HepG2 (cell line): ENCODE data around the gene GHSR. TPM values are rescaled to one million over a fixed set of nuclear protein-coding genes. Genes with fewer than 3 reads are reported as not detected.

Experiments used
- ATAC-seq: fragments of 200-7000 bp; cut with Tn5 transposase; 3 replicates; pipeline ENCODE4 v1.9.1; 2020; ENCODE audit warnings: mild to moderate bottlenecking, moderate library complexity
- Bru-seq: library from RNA; stranded (reverse); fragments of 400-500 nt; gene quantifications from one replicate; lab custom pipeline; 2021; lab: Mats Ljungman, UMichigan
- BruChase-seq, 2 experiments: library from RNA; stranded (reverse); fragments of 400-500 nt; gene quantifications; one replicate each; lab custom pipeline; 2021; lab: Mats Ljungman, UMichigan
- BruUV-seq: library from RNA; stranded (reverse); fragments of 400-500 nt; replicated peaks from 2 replicates; lab custom pipeline; 2021; lab: Mats Ljungman, UMichigan
- CTCF ChIA-PET: fragments of 300-600 bp; formaldehyde crosslinking; extraction: SDS; loops from one replicate; lab custom pipeline; 2021; ENCODE audit warnings: low total read pairs, inconsistent platforms, low intra/inter-chr PET ratio; lab: Yijun Ruan, JAX
- POLR2A ChIA-PET: fragments of 350-600 bp; sonication (Branson Sonifier 250); formaldehyde crosslinking; loops from one replicate; lab custom pipeline; 2020; ENCODE audit warnings: antibody characterized with exemption, inconsistent platforms; lab: Yijun Ruan, JAX
- DNase-seq: peaks from one replicate; pipeline ENCODE4 v3.0.0-alpha.2; 2015; ENCODE audit warnings: low spot score
- FAIRE-seq: peaks from 3 replicates; lab custom pipeline; 2011; peaks lifted over from hg19 to GRCh38; lab: Jason Lieb, UNC
- H2AFZ ChIP-seq: one replicate; pipeline ENCODE4 v1.6.1; 2011; ENCODE audit warnings: low read length, inconsistent platforms
- H3K27ac ChIP-seq: fragments of 300-600 bp; 3 replicates; pipeline ENCODE4 v1.8.0; 2011; ENCODE audit warnings: mixed run types, mild to moderate bottlenecking, mixed read lengths, low read length, inconsistent platforms; ENCODE audit not compliant: insufficient read depth; ENCODE audit errors: extremely low read length
- H3K27me3 ChIP-seq, 2 experiments: fragments of 200-600 bp in 1 of 2; 2 replicates in 1 of 2; 3 replicates in 1 of 2; pipeline versions ENCODE4 v1.6.0 to v1.8.0; 2011; ENCODE audit warnings: low read length in 2 of 2, mild to moderate bottlenecking in 2 of 2, moderate library complexity in 2 of 2, inconsistent platforms in 1 of 2; ENCODE audit not compliant: insufficient read depth in 2 of 2, control insufficient read depth in 1 of 2
- H3K36me3 ChIP-seq, 2 experiments: fragments of 200-600 bp in 1 of 2; replicated peaks in 1 of 2; 2 replicates in 1 of 2; 3 replicates in 1 of 2; pipeline versions ENCODE4 v1.5.1 to v1.8.0; 2011; ENCODE audit warnings: low read length in 2 of 2, inconsistent platforms in 1 of 2; ENCODE audit not compliant: insufficient read depth in 2 of 2, control insufficient read depth in 1 of 2
- H3K4me1 ChIP-seq: 2 replicates; pipeline ENCODE4 v1.5.1; 2012; ENCODE audit warnings: low read length, inconsistent platforms; ENCODE audit not compliant: insufficient read depth
- H3K4me2 ChIP-seq: 2 replicates; pipeline ENCODE4 v1.6.0; 2011; ENCODE audit warnings: low read depth, low read length, inconsistent platforms
- H3K4me3 ChIP-seq, 3 experiments: fragments of 200-600 bp in 1 of 3; sonication (generic), shearing (Covaris generic) in 1 of 3; replicated peaks in 1 of 3; 2 replicates each; pipeline ENCODE4 v1.5.1; 2011 to 2016; ENCODE audit warnings: low read length in 3 of 3, inconsistent platforms in 2 of 3, low read depth in 2 of 3, mild to moderate bottlenecking in 2 of 3, control low read depth in 1 of 3, mixed read lengths in 1 of 3; ENCODE audit not compliant: insufficient read depth in 1 of 3
- H3K79me2 ChIP-seq: one replicate; pipeline ENCODE4 v1.6.1; 2011; ENCODE audit warnings: low read length, inconsistent platforms; ENCODE audit not compliant: insufficient read depth
- H3K9ac ChIP-seq: 2 replicates; pipeline ENCODE4 v1.6.0; 2011; ENCODE audit warnings: mild to moderate bottlenecking, low read depth, low read length, inconsistent platforms; ENCODE audit not compliant: insufficient read depth
- H3K9me3 ChIP-seq: 2 replicates; pipeline ENCODE4 v1.5.1; 2012; ENCODE audit warnings: mild to moderate bottlenecking, low read length
- H4K20me1 ChIP-seq: 2 replicates; pipeline ENCODE4 v1.6.0; 2011; ENCODE audit warnings: inconsistent platforms, mild to moderate bottlenecking, low read length, moderate library complexity; ENCODE audit not compliant: insufficient read depth
- SMAD1 ChIP-seq: sonication (generic); formaldehyde crosslinking; IDR thresholded peaks from 2 replicates; pipeline ENCODE4 v1.4.0; 2020; ENCODE audit warnings: missing genetic modification reagents, low read depth, mild to moderate bottlenecking, borderline replicate concordance
- ZNF20 ChIP-seq: sonication (generic); formaldehyde crosslinking; IDR thresholded peaks from 2 replicates; pipeline ENCODE4 v1.4.0; 2020; ENCODE audit warnings: mild to moderate bottlenecking, moderate library complexity, missing genetic modification reagents
- ZNF446 ChIP-seq: sonication (generic); formaldehyde crosslinking; IDR thresholded peaks from 2 replicates; pipeline ENCODE4 v1.5.0; 2020; ENCODE audit warnings: mild to moderate bottlenecking, missing genetic modification reagents
- WGBS: methylation state at CpG from one replicate; pipeline ENCODE4 v1.1.6; 2017; ENCODE audit warnings: low lambda C conversion rate; 5-methylcytosine and 5-hydroxymethylcytosine counted together
- in situ Hi-C: cut with HindIII; loops from 2 replicates; pipeline ENCODE4 v1.10.0; 2017; ENCODE audit warnings: low pct_unique_long_range_greater_than_20kb; ENCODE audit not compliant: extremely low pct_ligation_motif_present
- intact Hi-C: fragments of 100-400 bp; cut with micrococcal nuclease; formaldehyde crosslinking; loops from one replicate; pipeline ENCODE4 v1.10.0; 2022; ENCODE audit not compliant: unreplicated experiment
- long read RNA-seq, 2 experiments: library from RNA in 1 of 2; library from polyadenylated mRNA in 1 of 2; stranded (forward) in 1 of 2; unstranded in 1 of 2; transcript quantifications; one replicate each; pipeline ENCODE4 v2.0.0, GENCODE V29; 2019 to 2022
- polyA minus RNA-seq, 3 experiments: library from RNA; depleted of rRNA, polyadenylated mRNA; stranded (reverse); fragments of >200 nt; gene quantifications; 2 replicates each; pipeline ENCODE4 v1.2.3, GENCODE V29; 2011; ENCODE audit warnings: low replicate concordance in 1 of 3
- polyA plus RNA-seq, 8 experiments: library from polyadenylated mRNA; depleted of rRNA in 3 of 8; stranded (reverse) in 7 of 8; unstranded in 1 of 8; fragments of >200 nt; fragmentation: Illumina TruSeq in 4 of 8; extraction: Trizol in 4 of 8; gene quantifications; 2 replicates each; pipeline versions ENCODE4 v1.2.1 to v1.2.3, GENCODE V29; 2011 to 2016; ENCODE audit warnings: low read depth in 4 of 8, missing spikeins in 1 of 8, mixed read lengths in 1 of 8; ENCODE audit not compliant: insufficient read depth in 1 of 8
- total RNA-seq, 5 experiments: library from RNA; depleted of rRNA; stranded (reverse); fragments of >200 nt; fragmentation: Illumina TruSeq; extraction: Trizol; gene quantifications; 2 replicates each; pipeline ENCODE4 v1.2.3, GENCODE V29; 2016; ENCODE audit warnings: low read depth in 1 of 5
- TF ChIP-seq, protein P1 (sequence below): sonication (generic); formaldehyde crosslinking; conservative IDR thresholded peaks from 2 replicates; pipeline ENCODE4 v1.4.0; 2020; ENCODE audit warnings: missing genetic modification reagents

Gene GHSR
- total RNA-seq (2016; rRNA removed; fragmentation: Illumina TruSeq; extraction: Trizol) (not detected in 2 replicates), polyA plus RNA-seq (2011; rRNA removed) (not detected in 2 replicates), polyA minus RNA-seq (2011; rRNA and poly(A)+ RNA removed; ENCODE audit: low replicate concordance) (not detected in 2 replicates), Bru-seq, nascent RNA (not detected), BruChase-seq, experiment 1, labeled RNA remaining after a 6-hour chase (not detected), BruChase-seq, experiment 2, labeled RNA remaining after a 2-hour chase (not detected)
- not detected in 2 replicates for total RNA-seq (2016; cell fraction: cytosol; rRNA removed; fragmentation: Illumina TruSeq; extraction: Trizol; ENCODE audit: low read depth)
- not detected in 2 replicates for total RNA-seq (2016; cell fraction: insoluble cytoplasmic fraction; rRNA removed; fragmentation: Illumina TruSeq; extraction: Trizol)
- not detected in 2 replicates for total RNA-seq (2016; cell fraction: membrane; rRNA removed; fragmentation: Illumina TruSeq; extraction: Trizol)
- total RNA-seq (2016; cell fraction: nucleus; rRNA removed; fragmentation: Illumina TruSeq; extraction: Trizol) = not detected in 2 replicates
- not detected in 2 replicates for polyA plus RNA-seq (2011; cell fraction: cytosol; rRNA removed)
- not detected in 2 replicates for polyA plus RNA-seq (2011; cell fraction: nucleus; rRNA removed)
- not detected in 2 replicates for polyA plus RNA-seq (2012)
- not detected in 2 replicates for polyA plus RNA-seq (2016; cell fraction: cytosol; fragmentation: Illumina TruSeq; extraction: Trizol; ENCODE audit: low read depth)
- not detected in 2 replicates for polyA plus RNA-seq (2016; cell fraction: insoluble cytoplasmic fraction; fragmentation: Illumina TruSeq; extraction: Trizol; ENCODE audit: low read depth)
- not detected in 2 replicates for polyA plus RNA-seq (2016; cell fraction: membrane; fragmentation: Illumina TruSeq; extraction: Trizol; ENCODE audit: low read depth)
- polyA plus RNA-seq (2016; cell fraction: nucleus; fragmentation: Illumina TruSeq; extraction: Trizol; ENCODE audit: insufficient read depth, low read depth) = not detected in 2 replicates
- polyA minus RNA-seq (2011; cell fraction: cytosol; rRNA and poly(A)+ RNA removed) = not detected in 2 replicates
- polyA minus RNA-seq (2011; cell fraction: nucleus; rRNA and poly(A)+ RNA removed) = not detected in 2 replicates
- long read RNA-seq, experiment 1 = 0 reads
- long read RNA-seq, experiment 2 = 0 reads

- WGBS = 65% methylated on average over 57 of the region's 76 CpGs
- ATAC-seq = no peak; the same call in 2 of the 3 replicates
- CTCF ChIA-PET = no interaction called here
- intact Hi-C loops = no loop called here
- H3K36me3 ChIP-seq = no peaks in the 10 kb centered on the region
- no peak for FAIRE-seq
- no TSS peak for BruUV-seq
- peaks cover 3 to 16% of the 10 kb centered on the region in 2 experiments; a peak in 4 of 5 replicates for H3K27me3 ChIP-seq
- TF ChIP-seq SMAD1 (CRISPR knock-in tag) = no peak
- TF ChIP-seq, protein P1, sequence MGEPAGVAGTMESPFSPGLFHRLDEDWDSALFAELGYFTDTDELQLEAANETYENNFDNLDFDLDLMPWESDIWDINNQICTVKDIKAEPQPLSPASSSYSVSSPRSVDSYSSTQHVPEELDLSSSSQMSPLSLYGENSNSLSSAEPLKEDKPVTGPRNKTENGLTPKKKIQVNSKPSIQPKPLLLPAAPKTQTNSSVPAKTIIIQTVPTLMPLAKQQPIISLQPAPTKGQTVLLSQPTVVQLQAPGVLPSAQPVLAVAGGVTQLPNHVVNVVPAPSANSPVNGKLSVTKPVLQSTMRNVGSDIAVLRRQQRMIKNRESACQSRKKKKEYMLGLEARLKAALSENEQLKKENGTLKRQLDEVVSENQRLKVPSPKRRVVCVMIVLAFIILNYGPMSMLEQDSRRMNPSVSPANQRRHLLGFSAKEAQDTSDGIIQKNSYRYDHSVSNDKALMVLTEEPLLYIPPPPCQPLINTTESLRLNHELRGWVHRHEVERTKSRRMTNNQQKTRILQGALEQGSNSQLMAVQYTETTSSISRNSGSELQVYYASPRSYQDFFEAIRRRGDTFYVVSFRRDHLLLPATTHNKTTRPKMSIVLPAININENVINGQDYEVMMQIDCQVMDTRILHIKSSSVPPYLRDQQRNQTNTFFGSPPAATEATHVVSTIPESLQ = no peak
- no peak for TF ChIP-seq ZNF446 (CRISPR knock-in tag)
- no peak for TF ChIP-seq ZNF20
- TF ChIP-seq, all 625 proteins: peak for 0
- Histone ChIP-seq H3K4me1 (peaks cover 6% of the 10 kb centered on the region), H3K9ac (no peak within 1 kb of the TSS), H4K20me1 (no peaks in the 10 kb centered on the region; the same call in 1 of the 2 replicates), H3K4me3 (no peak within 1 kb of the TSS), H3K4me2 (no peak within 1 kb of the TSS), H3K79me2 (no peaks in the 10 kb centered on the region), H2AFZ (no peak within 1 kb of the TSS), H3K9me3 (no peaks in the 10 kb centered on the region), H3K27ac (no peak within 1 kb of the TSS)
- no peak for DNase-seq
- in situ Hi-C loops = no loop called here
- POLR2A ChIA-PET = no interaction called here
Measured at GRCh38 chr3:172447611-172448579, at the start of gene GHSR. GHSR (minus strand) TSS chr3:172448456; CDS start chr3:172448413, 43 bp downstream.
